ENCODE results near the gene HOXB4.

The HOXB4 gene

DNA sequence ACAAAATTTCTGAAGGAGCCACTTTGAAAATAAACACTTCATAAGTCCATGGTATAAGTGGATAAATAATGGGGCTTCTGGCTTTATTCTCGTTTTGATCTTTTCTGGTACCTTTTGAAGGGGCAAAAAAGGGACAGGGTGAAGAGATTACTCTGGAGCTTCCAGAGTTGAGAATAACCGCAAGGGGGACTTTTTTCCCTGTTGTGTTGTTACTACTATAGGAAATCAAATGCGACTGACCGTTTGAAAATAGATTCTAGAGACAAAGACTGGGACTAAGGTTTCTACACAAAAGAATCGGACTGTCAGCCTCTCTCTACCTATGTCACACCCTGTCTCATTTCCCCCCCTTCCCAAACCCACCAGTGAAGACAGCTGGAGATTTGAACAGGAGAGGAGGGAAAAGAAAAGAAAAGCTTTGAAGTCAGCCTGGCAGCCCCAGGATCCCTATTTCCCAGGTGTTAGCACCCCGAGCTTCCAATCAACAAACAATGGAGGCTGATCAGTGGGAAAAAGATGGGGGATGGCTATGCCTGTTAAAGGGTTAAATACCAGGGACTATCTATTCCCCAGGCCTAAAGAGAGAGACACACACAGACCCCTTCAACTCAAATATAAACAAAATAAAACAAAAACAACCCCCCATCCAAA, 8.4 kb downstream of the HOXB4 start:
- no peak for DNase-seq

DNA sequence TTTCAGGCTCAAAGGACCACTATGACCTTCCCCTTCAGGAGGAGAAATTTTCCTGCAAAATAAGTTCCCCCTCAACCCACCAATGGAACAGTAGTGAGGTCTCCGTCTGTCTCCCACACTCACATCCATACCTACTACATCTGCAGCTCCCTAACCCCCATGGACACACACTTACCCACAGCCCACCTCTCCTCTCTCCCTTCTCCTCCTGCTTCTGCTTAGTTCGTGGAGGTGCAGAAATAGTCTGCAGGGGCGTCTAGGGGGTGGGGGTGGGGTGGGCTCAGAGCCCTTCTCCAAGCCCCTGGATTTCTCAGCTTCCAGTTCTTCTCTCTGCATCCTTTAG, 8.9 kb downstream of the HOXB4 start:
- no peak for DNase-seq

DNA sequence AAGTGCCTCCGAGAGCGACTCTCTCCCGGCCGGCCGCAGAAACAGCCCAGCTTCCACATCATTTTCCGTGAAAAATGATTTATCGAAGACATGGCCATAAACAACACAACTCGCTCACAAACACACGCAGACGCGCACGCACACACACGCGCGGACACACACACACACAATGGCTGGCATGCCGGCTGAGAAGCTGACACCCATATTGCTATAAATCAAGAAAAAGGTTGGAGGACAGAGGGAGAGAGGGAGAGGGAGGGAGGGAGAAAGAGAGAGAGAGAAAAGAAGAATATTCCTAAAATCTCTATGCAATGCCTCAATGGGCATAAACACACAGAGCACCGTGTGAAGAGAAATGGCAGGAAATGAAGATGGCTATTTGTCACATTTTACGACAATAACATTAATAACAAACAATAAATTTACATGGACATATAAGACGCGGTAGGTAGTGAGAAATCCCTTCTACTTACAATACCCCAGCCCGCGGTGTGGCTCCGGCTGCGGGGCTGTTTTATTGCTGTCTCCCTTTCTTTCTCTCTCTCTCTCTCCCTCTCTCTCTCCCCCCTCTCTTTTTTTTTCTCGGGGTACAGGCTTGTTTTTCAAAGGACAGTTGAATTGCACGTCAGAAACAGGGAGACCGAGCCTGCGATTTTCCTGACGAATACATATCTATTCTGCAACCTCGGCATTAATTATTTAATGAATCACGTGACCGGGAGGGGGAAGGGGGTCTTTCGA, 9.5 kb downstream of the HOXB4 start:
- no peak for DNase-seq

DNA sequence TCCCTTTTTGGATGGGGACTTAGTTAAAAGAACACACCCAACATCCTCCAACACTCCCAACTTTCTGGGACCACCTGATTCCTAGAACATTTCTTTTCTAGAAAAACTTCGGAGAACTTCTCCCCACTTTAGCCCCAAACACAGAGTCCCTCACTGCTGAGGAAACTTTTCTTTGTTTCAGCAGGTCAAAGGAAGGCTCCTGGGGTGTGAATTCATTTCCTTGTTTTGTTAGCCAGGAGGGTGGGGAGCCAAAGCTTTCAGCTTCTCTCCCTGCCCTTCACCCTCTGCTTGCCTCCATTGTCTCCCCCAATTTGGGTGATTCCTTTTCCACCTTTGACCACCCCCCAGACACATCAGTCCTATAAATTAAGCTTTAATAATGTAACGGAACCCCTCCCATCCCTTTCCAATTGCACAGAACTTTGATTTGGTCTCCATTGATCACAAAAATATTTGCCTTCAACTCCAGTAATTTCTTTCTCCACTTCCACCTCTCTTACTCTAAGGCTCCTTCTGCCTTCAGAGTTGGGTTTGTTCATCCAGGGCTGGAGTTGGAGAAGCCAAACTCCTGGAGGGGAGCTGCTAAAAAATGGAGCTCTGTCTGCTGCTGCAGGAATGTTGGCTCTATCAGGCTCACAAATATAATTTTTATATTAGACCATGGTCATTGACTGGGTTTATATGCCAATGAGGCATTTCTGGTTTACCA, 10.3 kb downstream of the HOXB4 start:
- no peak for DNase-seq

DNA sequence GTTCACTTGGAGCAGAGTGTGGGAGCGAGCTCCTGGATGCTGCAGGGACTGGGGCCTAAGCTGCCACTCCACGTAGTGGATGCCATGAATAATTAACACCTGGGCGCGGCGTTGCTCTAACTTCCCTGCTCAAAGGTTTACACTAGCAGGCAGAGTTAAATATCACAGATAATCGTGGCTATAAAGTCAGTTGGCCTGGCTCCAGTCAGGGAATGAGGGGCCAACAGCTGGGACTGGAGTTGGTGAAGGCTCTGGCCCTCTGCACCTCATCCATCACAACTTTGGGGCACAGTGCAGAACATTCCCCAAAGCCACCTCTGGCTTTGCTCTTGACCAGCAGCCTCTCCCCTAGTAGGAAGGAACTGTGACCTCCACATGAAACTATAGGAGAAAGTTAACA, 10.9 kb downstream of the HOXB4 start:
- DNase-seq = no peak

DNA sequence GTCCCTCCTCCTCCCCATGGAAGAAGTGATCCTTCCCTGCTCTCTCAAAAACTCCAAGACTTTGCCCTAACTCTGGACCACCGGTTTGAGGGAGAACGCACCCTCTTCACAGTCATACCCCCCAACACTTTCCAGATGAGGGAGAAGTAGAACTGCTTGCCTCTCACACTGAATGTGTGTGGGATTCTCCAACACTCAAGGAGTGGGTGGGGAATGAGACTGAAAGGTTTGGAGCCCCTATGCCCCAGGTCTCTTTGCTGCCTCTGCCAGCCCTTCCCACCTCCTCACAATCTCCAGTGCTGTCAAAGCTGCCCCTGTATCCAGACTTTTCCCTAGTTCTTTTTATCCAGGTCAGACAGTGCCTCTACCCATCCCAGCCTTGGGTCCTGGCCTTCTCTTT, 11.4 kb downstream of the HOXB4 start:
- DNase-seq = no peak

DNA sequence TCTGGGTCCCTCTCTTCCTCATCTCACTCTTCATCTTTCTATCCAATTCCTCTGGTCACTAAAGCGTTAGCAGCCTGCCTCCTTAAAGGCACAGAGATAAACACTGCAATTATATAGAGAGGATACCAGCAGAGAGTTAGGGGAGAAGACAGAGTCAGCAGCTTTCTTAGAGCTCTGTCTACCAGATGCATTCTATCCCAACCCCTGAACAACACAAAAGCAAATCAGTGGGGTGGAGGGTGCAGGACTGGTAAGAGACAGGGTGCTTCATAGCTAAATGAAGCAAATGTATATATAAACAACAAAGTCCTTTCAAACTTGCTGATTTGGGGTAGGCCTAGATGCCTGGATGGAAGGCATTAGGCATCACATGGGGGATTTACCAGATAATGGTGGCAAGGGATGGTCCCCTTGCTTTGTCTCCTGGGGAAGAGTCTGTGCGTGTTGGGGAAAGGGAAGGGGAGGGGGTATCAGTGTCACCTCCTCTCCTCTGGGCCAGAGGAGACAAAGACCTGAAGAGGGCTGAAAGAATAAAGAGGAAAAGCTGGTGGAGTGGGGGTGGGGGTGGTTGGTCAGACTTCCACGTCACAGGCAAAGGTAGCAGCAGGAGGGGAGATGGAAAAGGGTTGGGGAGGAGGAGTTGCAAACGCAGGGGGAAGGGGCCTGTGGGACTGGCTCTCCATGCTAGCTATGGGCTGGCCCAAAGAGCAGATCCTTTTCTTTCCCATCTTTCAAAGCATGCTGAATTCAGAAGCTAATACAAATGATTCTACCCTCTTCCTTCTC, 12.0 kb downstream of the HOXB4 start:
- no peak for DNase-seq

DNA sequence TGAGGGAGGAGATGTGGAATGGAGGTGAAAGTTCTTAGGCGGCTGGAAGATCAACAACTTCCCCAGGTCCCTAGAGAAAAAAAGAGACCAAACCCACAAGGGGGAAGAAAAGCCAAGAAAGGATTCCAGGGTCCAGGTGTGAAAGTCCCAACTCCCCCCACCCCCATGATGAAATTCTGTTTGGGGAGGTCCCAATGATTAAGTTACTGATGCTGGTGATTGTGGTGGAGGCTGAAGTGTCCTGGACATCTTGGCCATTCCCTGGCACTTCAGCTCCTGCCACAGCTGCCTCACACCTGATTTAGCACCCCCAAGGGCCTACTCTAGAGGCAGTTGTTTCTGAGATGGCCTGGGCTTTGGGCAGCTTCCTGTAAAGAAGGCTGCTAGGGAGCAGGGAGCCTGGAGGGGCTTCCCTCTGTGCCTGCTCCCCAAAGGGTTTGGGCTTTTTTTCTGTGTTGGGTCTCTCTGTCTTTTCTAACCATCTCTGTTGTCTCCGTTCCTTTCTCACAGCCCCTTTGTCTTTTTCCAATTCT, 13.1 kb downstream of the HOXB4 start:
- DNase-seq = no peak

DNA sequence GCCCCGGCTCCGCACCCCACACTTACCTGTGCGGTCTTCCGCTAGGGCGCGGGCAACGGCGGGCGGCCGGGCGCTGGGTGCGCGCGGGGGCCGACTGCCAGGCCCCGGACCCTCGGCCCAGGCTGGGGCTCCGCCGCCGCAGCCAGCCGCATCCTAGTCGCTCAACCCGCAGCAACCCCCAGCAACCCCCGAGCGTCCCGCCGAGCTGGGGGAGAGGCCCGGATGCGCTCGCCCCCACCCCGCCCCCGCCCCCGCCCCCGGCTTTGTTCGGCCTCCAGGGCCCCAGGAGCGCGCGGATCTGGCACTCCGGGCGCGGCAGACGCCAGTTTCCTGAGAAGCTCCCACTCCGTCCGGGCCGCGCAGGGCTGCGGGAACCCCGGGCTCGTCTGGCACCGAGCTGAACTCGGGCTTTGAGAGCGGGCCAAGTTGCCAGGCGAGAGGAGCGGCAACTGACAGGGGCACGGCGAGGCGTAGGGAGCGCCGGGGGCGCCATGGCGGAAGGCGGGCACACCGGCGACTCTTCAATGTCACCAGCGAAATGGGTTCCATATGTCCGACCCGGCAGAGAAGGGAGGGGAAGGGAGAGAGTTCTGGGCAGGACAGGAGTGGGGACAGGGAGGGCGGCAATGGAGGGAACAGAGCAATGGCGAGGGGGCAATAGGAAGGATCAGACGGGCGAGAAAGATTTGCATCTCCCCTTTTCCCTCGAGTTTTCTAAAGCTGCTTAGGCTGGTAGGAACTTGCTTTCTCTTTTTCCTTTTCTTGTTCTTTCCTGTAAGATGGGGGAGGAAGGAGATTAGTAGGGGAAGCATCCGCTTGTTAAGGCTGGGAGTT, 13.7 kb downstream of the HOXB4 start:
- no peak for DNase-seq

DNA sequence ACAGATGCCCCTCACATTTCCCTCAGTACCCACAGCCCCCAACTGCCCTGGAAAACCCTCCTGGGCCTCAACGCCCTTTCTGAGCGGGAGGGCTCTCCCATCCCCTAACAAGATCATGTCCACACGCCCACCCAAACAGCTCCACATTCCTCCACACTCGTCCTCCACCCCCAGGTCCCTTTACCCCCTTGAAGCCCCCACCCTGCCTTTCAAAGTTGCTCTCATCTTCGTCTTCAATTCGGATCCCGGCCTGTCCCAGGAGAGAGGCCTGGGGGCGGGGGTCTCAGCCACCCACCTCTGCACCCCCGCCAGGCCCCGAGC, 14.3 kb downstream of the HOXB4 start:
- no peak for DNase-seq

DNA sequence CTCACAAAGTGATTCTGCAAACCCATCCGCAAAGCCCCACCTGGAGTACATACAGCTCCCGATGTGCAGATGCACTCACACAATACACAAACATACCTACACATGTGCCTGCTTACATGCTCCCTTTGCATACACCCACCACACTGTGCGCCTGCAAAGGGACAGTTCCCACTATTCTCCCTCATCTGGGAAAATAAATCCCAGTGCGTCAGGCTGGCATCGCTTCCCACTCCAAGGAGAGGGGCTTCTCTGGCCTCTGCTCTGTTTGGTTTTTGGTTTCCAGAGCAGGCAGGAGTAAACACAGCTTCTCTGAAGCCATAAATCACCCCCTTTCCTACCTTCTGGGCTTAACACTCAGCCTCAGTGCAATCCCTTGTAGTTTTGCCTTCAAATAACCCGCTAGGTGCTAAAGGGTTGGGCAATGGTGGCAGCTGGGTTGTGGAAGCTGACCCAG, 14.7 kb downstream of the HOXB4 start:
- DNase-seq = no peak

DNA sequence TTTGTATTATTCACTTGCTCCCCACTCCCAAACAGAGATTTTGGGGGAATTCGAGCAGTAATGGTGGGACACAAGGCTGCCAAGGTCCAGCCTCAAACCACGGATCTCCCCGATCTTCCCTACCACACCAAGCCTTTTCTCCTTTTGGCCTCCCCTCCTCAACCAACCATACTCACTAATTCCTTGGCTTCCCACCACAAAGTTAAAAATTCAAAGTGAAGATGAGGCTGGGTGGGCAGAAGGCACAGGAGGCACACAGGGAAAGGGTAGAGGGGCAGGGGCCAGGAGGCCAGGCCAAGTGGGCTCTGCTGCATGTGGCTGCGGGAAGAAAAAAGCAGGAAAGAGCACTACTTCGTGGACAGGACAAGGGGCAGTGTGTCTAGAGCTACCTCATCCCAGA, 15.2 kb downstream of the HOXB4 start:
- no peak for DNase-seq

DNA sequence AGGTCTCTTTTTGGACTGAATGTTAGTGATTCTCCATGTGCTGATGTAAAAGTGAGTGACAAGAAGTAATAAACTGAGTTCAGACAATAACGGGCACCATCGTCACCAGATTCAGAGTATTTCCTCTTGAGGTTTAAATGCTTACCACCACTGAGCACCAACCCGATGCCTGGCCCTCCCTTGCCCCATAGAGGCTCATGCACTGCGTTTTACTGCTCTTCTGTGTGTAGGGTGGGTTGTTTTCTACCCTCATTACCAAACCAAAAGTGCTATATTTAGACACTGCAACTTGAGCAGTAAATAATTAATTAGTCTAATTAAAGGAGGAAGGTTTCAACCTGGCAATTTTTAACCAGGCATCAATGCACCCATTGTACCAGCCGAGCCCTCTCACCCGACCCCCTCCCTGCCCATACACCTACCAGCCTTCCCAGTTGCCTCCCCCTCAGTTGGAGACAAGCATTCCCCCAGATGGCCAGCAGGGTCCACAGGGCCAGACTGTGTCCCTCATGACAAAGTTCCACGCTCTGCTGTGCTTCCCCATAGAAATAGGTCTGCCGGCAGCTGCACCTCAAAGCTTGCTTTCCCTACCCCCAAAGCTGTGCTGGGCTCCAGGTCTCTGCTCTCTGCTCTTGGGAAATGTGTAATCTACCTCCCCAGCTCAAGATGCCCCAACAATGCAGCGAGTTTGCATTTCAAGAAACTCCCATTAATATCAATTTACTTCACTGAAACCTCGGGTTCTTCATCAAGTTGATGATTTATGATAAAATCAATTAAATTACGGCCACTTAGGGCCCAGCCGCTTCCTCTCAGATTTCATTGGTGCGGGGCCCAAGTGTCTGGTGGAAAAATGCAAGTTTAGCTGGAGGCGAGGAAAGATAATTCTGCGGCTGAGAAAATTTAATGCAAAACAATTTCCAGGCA, 16.0 kb downstream of the HOXB4 start:
- no peak for DNase-seq

DNA sequence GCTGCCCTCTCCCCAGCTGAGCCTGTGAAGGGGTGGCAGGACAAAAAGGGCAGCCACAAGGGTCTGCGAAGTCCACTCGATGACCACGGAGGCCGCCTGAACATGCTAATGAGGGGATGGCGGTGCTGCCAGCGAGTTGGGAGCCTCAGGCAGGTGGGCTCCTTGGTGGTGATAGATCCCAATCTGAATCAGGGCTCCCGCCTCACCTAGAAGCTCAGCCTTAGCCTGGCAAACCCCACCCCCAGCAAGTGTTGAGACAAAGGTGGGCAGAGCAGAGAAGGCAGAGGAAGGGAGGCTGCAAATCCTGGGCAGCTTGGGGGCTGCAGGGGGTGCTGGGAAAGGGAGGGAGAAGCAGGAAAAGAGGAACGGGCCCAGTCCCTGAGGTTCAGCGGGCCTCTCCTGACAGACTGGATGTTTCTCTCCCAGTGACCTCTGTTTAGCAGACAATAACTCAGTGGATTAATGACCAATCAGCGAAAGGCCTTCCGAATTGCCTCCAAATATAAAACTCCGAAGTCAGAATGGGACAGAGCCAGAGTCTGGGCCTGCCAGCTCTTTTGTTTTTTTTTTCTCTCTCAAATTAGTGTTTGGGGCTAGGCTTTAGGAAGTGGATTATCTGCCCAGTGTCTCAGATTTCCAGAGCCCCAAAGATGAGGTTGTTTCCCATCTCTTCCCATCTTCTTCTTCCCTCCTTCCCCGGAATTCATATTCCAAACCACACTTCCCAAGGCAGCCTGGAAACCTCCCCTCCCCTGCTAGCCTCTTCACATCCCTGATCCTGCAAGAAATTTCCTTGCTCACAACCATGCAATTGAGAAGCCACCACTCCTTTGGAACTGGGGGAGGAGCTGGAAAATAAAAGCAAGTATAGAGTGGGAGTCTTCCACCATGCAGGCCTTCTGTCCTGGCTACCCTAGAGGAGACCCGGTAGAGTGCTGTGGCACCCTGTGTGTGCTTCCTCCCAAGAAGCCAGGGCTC, 18.0 kb downstream of the HOXB4 start:
- no peak for DNase-seq

DNA sequence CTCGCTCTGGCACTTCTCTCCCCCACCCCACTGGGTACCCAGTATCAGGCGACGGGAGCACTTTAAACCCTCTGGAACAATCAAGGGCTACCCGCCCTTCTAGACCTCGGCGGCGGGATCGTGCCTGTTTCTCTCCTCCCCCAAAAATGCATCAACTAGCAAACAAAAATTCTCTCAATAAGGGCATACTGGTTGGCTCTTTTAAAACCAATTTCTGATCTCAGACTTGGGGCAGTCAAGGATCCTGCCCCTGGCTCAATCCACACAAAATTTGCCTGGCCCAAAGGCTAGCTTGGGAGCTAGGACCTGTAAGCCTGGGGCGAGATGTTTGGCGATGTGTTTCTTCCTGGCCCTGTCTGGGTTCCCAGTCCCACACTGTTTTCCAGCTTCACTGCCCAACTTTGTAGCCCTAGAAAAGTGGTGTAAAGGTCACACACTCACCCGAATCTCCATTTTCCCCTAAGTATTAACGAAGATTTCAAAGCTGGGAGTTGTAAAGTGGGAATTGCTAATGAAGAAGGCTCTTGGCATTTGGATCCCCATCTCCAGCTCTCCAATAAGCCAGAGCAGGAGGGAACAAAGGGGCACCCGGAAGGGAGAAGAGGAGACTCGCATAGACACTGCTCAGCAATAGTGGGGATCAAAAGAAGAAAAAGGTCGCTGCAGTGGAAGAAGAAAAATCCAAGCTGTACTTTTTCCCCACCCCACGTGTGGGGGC, 18.9 kb downstream of the HOXB4 start:
- no peak for DNase-seq

DNA sequence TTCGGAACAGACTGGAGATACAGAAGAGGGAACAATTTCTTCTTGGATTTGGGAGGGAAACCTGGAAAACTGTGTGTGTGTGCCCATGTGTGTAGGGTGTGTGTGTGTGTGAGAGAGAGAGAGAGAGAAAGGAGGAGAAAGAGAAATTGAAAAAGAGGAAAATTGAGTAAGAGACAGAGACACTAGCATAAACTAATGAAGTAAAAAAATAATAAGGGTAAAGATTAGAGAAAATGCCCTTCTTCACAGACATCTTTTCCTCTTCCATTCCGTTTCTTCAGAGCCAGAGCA, 19.4 kb downstream of the HOXB4 start:
- DNase-seq = no peak

DNA sequence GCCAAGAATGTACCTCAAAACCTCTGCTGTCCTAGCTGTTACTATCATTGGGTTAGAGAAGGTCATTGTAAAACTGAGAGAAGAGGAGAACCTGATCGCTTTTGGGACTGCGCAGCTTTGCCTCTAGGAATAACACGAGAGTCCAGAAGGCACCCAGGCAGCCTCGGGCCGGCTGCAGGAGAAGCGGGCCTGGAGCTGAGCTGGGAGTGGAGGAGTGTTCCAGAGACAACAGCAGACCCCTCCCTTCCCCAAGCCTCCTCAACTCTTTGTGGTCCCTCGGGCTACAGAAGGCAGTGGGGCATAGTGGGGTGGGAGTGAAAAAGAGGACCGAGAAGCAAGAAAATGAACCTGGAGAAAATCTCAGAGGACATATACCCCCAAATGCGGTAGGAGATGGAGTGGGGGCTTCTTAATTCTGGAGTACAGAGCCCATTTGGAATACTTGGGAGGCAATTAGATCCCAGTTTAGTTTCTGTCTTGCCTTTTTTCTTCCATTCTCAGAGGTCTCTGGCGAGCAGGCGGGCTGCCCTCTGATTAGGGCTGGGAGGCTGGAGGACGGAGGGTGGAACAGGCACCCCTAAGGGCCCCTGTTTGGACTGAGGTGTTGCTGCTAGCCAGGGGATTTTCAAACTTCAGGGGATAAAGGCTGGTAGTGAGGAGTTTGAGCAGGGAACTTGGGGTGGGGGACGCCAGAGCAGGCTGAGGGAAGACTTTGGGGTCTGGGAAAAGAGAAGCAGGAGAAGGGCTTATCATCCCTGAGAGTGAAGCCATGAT, 19.9 kb downstream of the HOXB4 start:
- DNase-seq = no peak

DNA sequence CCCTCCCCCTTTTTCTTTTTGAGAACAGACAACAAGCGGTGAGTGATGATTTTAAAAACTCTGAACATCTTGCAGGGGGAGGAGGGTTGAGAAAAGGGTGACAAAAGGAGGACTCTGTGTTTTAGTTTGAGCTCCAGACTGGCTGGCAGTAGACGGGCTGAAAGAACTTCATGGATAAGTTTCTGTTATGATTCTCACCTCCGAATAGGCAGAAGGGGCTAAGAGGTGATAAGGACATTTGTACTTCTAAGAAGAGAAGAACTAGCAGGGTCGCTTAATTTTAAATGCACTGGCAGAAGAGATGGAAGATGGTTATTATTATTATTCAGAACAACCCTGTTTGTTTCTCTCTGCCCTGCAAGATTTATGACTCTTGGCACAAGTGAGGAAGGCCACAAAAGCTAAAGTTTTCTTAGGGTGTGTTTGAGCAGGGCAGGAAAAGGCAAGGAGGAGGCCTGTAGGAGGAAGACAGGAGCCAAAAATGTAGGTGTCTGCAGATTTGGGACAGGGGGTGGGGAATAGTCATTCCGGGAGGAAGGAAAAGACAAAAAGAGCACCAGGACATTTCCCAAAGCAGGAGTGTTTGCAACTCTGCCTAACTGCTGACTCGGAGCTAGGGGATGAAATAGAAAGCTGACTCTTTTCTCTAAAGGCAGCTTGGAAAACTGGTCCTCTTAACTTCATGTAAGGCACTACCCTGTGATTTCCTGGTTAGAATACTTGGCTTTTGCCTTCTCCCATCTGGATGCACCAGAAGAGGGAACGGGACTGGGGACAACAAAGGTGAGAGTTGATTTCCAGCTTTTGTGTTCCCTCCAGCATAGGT, 21.4 kb downstream of the HOXB4 start:
- DNase-seq = no peak

Data from NCI-H187 treated with DMSO at 0.1 percent for 48 hours (cell line).